ENCODE results near the gene CRYL1.
A peak's percentile ranks its signal among the peaks of the same experiment; 100 is the strongest.

Gene CRYL1

GRCh38 chr13:20494656-20495055 lies 31.0 kb downstream of the CRYL1 start:
- no peak for TF ChIP-seq CTCF (IDR thresholded peaks at IDR 0.05; ENCODE audit: low read length)
- TF ChIP-seq EZH2phosphoT487 (IDR thresholded peaks at IDR 0.05; ENCODE audit: low read length): no peak
- TF ChIP-seq EZH2 (optimal IDR thresholded peaks at IDR 0.05; ENCODE audit: low read depth, low read length): no peak
- no peaks in the 10 kb centered on the region for H3K36me3 ChIP-seq (replicated peaks; ENCODE audit: insufficient read depth, low read length)
- DNase-seq: no peak
- H3K9me2 ChIP-seq (replicated peaks; ENCODE audit: insufficient read depth, low read length): no peaks in the 10 kb centered on the region
- no peaks in the 10 kb centered on the region for H4K20me1 ChIP-seq (ENCODE audit: insufficient read depth, low read length)
- no peak overlapping the region for H3K9ac ChIP-seq (ENCODE audit: low read length)
- no peaks in the 10 kb centered on the region for H3K27me3 ChIP-seq (replicated peaks; ENCODE audit: insufficient read depth, low read length)
- no peak overlapping the region for H2AFZ ChIP-seq (ENCODE audit: low read length)
- no peak overlapping the region for H3K27ac ChIP-seq (ENCODE audit: low read length)
- no peaks in the 10 kb centered on the region for H3K9me3 ChIP-seq (replicated peaks; ENCODE audit: insufficient read depth, low read length)
- no peaks in the 10 kb centered on the region for H3K79me2 ChIP-seq (ENCODE audit: low read length)
- H3F3A ChIP-seq (ENCODE audit: insufficient read depth, low read length): no peaks in the 10 kb centered on the region
- no peak overlapping the region for H3K4me3 ChIP-seq (ENCODE audit: low read length)
- no peak overlapping the region for H3K4me2 ChIP-seq (ENCODE audit: low read depth, low read length)
- H3K4me1 ChIP-seq (ENCODE audit: low read length): no peaks in the 10 kb centered on the region

DNA sequence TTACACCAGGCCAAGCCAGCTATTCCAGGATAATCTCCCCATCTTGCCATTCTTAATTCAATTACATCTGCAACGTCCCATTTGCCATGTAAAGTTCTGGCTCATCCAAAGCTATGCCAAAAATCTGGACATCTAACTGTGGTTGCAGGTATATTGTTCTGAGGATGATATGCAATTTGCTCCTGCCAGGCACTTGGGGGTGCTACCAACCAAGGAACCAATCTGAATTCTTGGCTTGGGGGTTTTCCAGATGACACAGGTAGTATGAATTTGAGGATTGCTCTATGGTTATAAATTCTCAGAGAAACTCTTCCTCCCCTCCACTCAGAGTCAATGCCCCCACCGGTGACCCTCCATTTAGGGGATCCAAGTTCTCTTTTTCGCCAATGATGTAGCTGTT lies 33.0 kb downstream of the CRYL1 start:
- Histone ChIP-seq H3K27ac (ENCODE audit: low read length) (no peak overlapping the region), H3K4me3 (ENCODE audit: low read length) (no peak overlapping the region), H3K27me3 (replicated peaks; ENCODE audit: insufficient read depth, low read length) (no peaks in the 10 kb centered on the region), H3K9me3 (replicated peaks; ENCODE audit: insufficient read depth, low read length) (no peaks in the 10 kb centered on the region), H4K20me1 (ENCODE audit: insufficient read depth, low read length) (no peaks in the 10 kb centered on the region), H3K9ac (ENCODE audit: low read length) (no peak overlapping the region), H3K79me2 (ENCODE audit: low read length) (no peaks in the 10 kb centered on the region), H2AFZ (ENCODE audit: low read length) (no peak overlapping the region), H3F3A (ENCODE audit: insufficient read depth, low read length) (no peaks in the 10 kb centered on the region), H3K9me2 (replicated peaks; ENCODE audit: insufficient read depth, low read length) (no peaks in the 10 kb centered on the region), H3K36me3 (replicated peaks; ENCODE audit: insufficient read depth, low read length) (no peaks in the 10 kb centered on the region), H3K4me2 (ENCODE audit: low read depth, low read length) (no peak overlapping the region), H3K4me1 (ENCODE audit: low read length) (no peaks in the 10 kb centered on the region)
- no peak for DNase-seq
- TF ChIP-seq EZH2 (optimal IDR thresholded peaks at IDR 0.05; ENCODE audit: low read depth, low read length) (no peak), CTCF (IDR thresholded peaks at IDR 0.05; ENCODE audit: low read length) (peak; percentile 8; the same call in 1 of the 2 replicates), EZH2phosphoT487 (IDR thresholded peaks at IDR 0.05; ENCODE audit: low read length) (no peak)

GRCh38 chr13:20491926-20492435 lies 33.7 kb downstream of the CRYL1 start:
- DNase-seq: no peak
- Histone ChIP-seq H3K4me2 (ENCODE audit: low read depth, low read length) (no peak overlapping the region), H3K27ac (ENCODE audit: low read length) (no peak overlapping the region), H3K9me3 (replicated peaks; ENCODE audit: insufficient read depth, low read length) (no peaks in the 10 kb centered on the region), H4K20me1 (ENCODE audit: insufficient read depth, low read length) (no peaks in the 10 kb centered on the region), H3F3A (ENCODE audit: insufficient read depth, low read length) (no peaks in the 10 kb centered on the region), H3K27me3 (replicated peaks; ENCODE audit: insufficient read depth, low read length) (no peaks in the 10 kb centered on the region), H2AFZ (ENCODE audit: low read length) (no peak overlapping the region), H3K4me3 (ENCODE audit: low read length) (no peak overlapping the region), H3K9ac (ENCODE audit: low read length) (no peak overlapping the region), H3K36me3 (replicated peaks; ENCODE audit: insufficient read depth, low read length) (no peaks in the 10 kb centered on the region), H3K79me2 (ENCODE audit: low read length) (no peaks in the 10 kb centered on the region), H3K9me2 (replicated peaks; ENCODE audit: insufficient read depth, low read length) (no peaks in the 10 kb centered on the region), H3K4me1 (ENCODE audit: low read length) (no peaks in the 10 kb centered on the region)
- no peak for TF ChIP-seq EZH2 (optimal IDR thresholded peaks at IDR 0.05; ENCODE audit: low read depth, low read length)
- no peak for TF ChIP-seq CTCF (IDR thresholded peaks at IDR 0.05; ENCODE audit: low read length)

Data from MM.1S (cell line).